SH-SY5Y (cell line): Measurements from ENCODE around the gene MRPS21.

Source experiments
- GATA2 ChIP-seq: IDR thresholded peaks from 2 replicates; pipeline ENCODE4 v1.6.1; 2011; ENCODE audit warnings: mild to moderate bottlenecking, low read depth, low read length
- GATA3 ChIP-seq: IDR thresholded peaks from 2 replicates; pipeline ENCODE4 v1.6.1; 2011; ENCODE audit warnings: low read depth, mild to moderate bottlenecking, low read length, moderate library complexity

- TF ChIP-seq GATA2 (no peak), GATA3 (no peak)
Measured at GRCh38 chr1:150269451-150269850, 24.2 kb upstream of the MRPS21 start.
